HepG2 (cell line): ENCODE measurements around the gene CSDE1. TPM values are rescaled to one million over a fixed set of nuclear protein-coding genes. Genes with fewer than 3 reads are reported as not detected.

Experiments
- BATF2 ChIP-seq: sonication (generic); formaldehyde crosslinking; IDR thresholded peaks from 2 replicates; pipeline ENCODE4 v1.8.0; 2022; ENCODE audit warnings: mild to moderate bottlenecking, missing genetic modification reagents, moderate library complexity
- CEBPB ChIP-seq: IDR thresholded peaks from 2 replicates; pipeline ENCODE4 v1.6.1; 2011; ENCODE audit warnings: low read depth, low read length, improper control_type of control experiment, borderline replicate concordance
- DBP ChIP-seq: sonication (generic); formaldehyde crosslinking; IDR thresholded peaks from 2 replicates; pipeline ENCODE4 v1.4.0; 2020; ENCODE audit warnings: missing genetic modification reagents; ENCODE audit errors: not compliant biosample characterization
- FOXJ3 ChIP-seq: sonication (generic); formaldehyde crosslinking; IDR thresholded peaks from 2 replicates; pipeline ENCODE4 v1.4.0; 2020; ENCODE audit warnings: missing genetic modification reagents, mild to moderate bottlenecking, borderline replicate concordance
- FOXO1 ChIP-seq: sonication (generic); formaldehyde crosslinking; IDR thresholded peaks from 2 replicates; pipeline ENCODE4 v1.4.0; 2020; ENCODE audit warnings: missing genetic modification reagents
- MTA1 ChIP-seq: sonication (generic); formaldehyde crosslinking; IDR thresholded peaks from 2 replicates; pipeline ENCODE4 v1.4.0; 2020; ENCODE audit warnings: missing genetic modification reagents, mild to moderate bottlenecking, borderline replicate concordance
- MXD4 ChIP-seq: IDR thresholded peaks from 2 replicates; pipeline ENCODE4 v1.6.1; 2016; ENCODE audit warnings: mild to moderate bottlenecking, missing biosample characterization, missing genetic modification reagents
- NFIC ChIP-seq: IDR thresholded peaks from 2 replicates; pipeline ENCODE4 v1.6.1; 2012; ENCODE audit warnings: mild to moderate bottlenecking, low read length, inconsistent platforms
- PHF20 ChIP-seq: sonication (generic); formaldehyde crosslinking; IDR thresholded peaks from 2 replicates; pipeline ENCODE4 v1.5.0; 2020; ENCODE audit warnings: mild to moderate bottlenecking, missing genetic modification reagents
- POGK ChIP-seq: sonication (generic); formaldehyde crosslinking; conservative IDR thresholded peaks from 2 replicates; pipeline ENCODE4 v1.8.0; 2022; ENCODE audit warnings: mild to moderate bottlenecking, moderate library complexity, missing genetic modification reagents
- POLR2A ChIP-seq, 2 experiments: IDR thresholded peaks; 2 replicates each; pipeline ENCODE4 v1.6.1; 2011; ENCODE audit warnings: low read depth in 2 of 2, low read length in 2 of 2, mild to moderate bottlenecking in 1 of 2, moderate library complexity in 1 of 2; ENCODE audit not compliant: insufficient read depth in 1 of 2
- SALL2 ChIP-seq: sonication (generic); formaldehyde crosslinking; IDR thresholded peaks from 2 replicates; pipeline ENCODE4 v1.8.1; 2023; ENCODE audit warnings: mild to moderate bottlenecking, missing genetic modification reagents, inconsistent platforms
- TRAFD1 ChIP-seq: sonication (generic); formaldehyde crosslinking; IDR thresholded peaks from 2 replicates; pipeline ENCODE4 v1.5.1; 2020; ENCODE audit warnings: missing genetic modification reagents, mild to moderate bottlenecking, borderline replicate concordance
- XRCC5 ChIP-seq: fragments of 200-400 bp; formaldehyde crosslinking; optimal IDR thresholded peaks from 2 replicates; pipeline ENCODE3; 2017; ENCODE audit warnings: mild to moderate bottlenecking, low read length
- ZBTB43 ChIP-seq: sonication (generic); formaldehyde crosslinking; conservative IDR thresholded peaks from 2 replicates; pipeline ENCODE4 v1.4.0; 2020; ENCODE audit warnings: missing genetic modification reagents
- ZNF33B ChIP-seq: sonication (generic); formaldehyde crosslinking; IDR thresholded peaks from 2 replicates; pipeline ENCODE4 v1.5.1; 2020; ENCODE audit warnings: mild to moderate bottlenecking, missing genetic modification reagents
- ZNF563 ChIP-seq: sonication (generic); formaldehyde crosslinking; IDR thresholded peaks from 2 replicates; pipeline ENCODE4 v1.8.0; 2022; ENCODE audit warnings: mild to moderate bottlenecking, moderate library complexity, missing genetic modification reagents
- ZNF570 ChIP-seq: sonication (generic); formaldehyde crosslinking; IDR thresholded peaks from 2 replicates; pipeline ENCODE4 v1.4.0; 2020; ENCODE audit warnings: mild to moderate bottlenecking, missing genetic modification reagents, borderline replicate concordance
- ZNF616 ChIP-seq: sonication (generic); formaldehyde crosslinking; IDR thresholded peaks from 2 replicates; pipeline ENCODE4 v1.5.0; 2020; ENCODE audit warnings: low read depth, mild to moderate bottlenecking, missing genetic modification reagents
- ZNF720 ChIP-seq: sonication (generic); formaldehyde crosslinking; IDR thresholded peaks from 2 replicates; pipeline ENCODE4 v1.4.0; 2020; ENCODE audit warnings: missing genetic modification reagents
- ZNF768 ChIP-seq: sonication (generic); formaldehyde crosslinking; IDR thresholded peaks from 2 replicates; pipeline ENCODE4 v1.4.0; 2020; ENCODE audit warnings: missing genetic modification reagents
- ZNF850 ChIP-seq: sonication (generic); formaldehyde crosslinking; conservative IDR thresholded peaks from 2 replicates; pipeline ENCODE4 v1.9.0; 2021; ENCODE audit warnings: mild to moderate bottlenecking, missing genetic modification reagents
- ZSCAN20 ChIP-seq: sonication (generic); formaldehyde crosslinking; IDR thresholded peaks from 2 replicates; pipeline ENCODE4 v1.4.0; 2020; ENCODE audit warnings: missing genetic modification reagents, mild to moderate bottlenecking, borderline replicate concordance
- polyA plus RNA-seq, 8 experiments: library from polyadenylated mRNA; depleted of rRNA in 3 of 8; stranded (reverse) in 7 of 8; unstranded in 1 of 8; fragments of >200 nt; fragmentation: Illumina TruSeq in 4 of 8; extraction: Trizol in 4 of 8; gene quantifications; 2 replicates each; pipeline versions ENCODE4 v1.2.1 to v1.2.3, GENCODE V29; 2011 to 2016; ENCODE audit warnings: low read depth in 4 of 8, missing spikeins in 1 of 8, mixed read lengths in 1 of 8; ENCODE audit not compliant: insufficient read depth in 1 of 8
- total RNA-seq, 5 experiments: library from RNA; depleted of rRNA; stranded (reverse); fragments of >200 nt; fragmentation: Illumina TruSeq; extraction: Trizol; gene quantifications; 2 replicates each; pipeline ENCODE4 v1.2.3, GENCODE V29; 2016; ENCODE audit warnings: low read depth in 1 of 5

Gene CSDE1
- total and polyA plus RNA-seq, 2 of the 13 experiments (the other 11 are each of a cell fraction or from before 2014, with no cell fraction given) = 150 to 313 TPM

GRCh38 chr1:114780344-114781226, 22.8 kb upstream of the CSDE1 start, which contains the start of gene SIKE1 (continued):
- TF ChIP-seq DBP (no peak), CEBPB (no peak), BATF2 (CRISPR knock-in tag) (no peak), MXD4 (peak; percentile 60; the same call in 1 of the 2 replicates), POLR2A (IDR thresholded peaks at IDR 0.05; ENCODE audit: insufficient read depth in 1 of 2, low read depth in 2 of 2, low read length in 2 of 2) (peak; percentile 91 to 94), ZNF563 (no peak), FOXO1 (0 out of 2 replicates have a peak, but pooled peaks have one; percentile 48), MTA1 (CRISPR knock-in tag) (peak; percentile 78; the same call in 1 of the 2 replicates), ZNF616 (CRISPR knock-in tag) (no peak), ZBTB43 (CRISPR knock-in tag) (peak; percentile 64), XRCC5 (peak; percentile 46), ZNF720 (CRISPR knock-in tag) (no peak), PHF20 (CRISPR knock-in tag) (peak; percentile 96), TRAFD1 (CRISPR knock-in tag) (no peak; the same call in 1 of the 2 replicates), NFIC (no peak), ZNF570 (CRISPR knock-in tag) (no peak), ZNF768 (CRISPR knock-in tag) (peak; percentile 77; the same call in 1 of the 2 replicates), ZNF33B (CRISPR knock-in tag) (no peak), POGK (CRISPR knock-in tag) (peak; percentile 69), ZNF850 (CRISPR knock-in tag) (no peak), FOXJ3 (CRISPR knock-in tag) (peak; percentile 49; the same call in 1 of the 2 replicates), SALL2 (peak; percentile 28; the same call in 1 of the 2 replicates), ZSCAN20 (CRISPR knock-in tag) (peak; percentile 72; the same call in 1 of the 2 replicates)
